HG03196 (cell line): ENCODE measurements around the gene TMEM147.

ENCODE experiments used
- ATAC-seq: cut with Tn5 transposase; IDR thresholded peaks from one replicate; pipeline ENCODE4 v1.9.1; 2021; ENCODE audit not compliant: unreplicated experiment

TMEM147 gene

DNA sequence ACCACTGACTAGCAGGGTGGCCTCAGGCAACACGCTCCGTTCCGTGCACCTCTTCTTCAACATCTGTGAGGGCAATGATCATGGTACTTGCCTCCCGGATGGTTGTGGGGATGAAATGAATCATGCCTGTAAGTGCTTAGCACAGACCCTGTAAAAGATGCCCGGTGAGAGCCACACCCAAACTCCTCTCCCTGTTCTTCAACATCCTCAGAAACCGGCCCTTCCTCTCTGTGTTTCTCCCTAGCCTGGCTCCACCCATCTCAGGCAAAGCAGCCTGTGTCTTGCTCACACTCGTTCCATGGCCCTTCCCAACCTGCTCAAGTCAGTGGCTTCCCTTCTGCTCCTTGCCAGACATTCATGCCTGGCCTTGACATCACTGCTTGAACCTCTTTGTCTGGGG is 26.1 kb upstream of the TMEM147 start:
- no peak for ATAC-seq

DNA sequence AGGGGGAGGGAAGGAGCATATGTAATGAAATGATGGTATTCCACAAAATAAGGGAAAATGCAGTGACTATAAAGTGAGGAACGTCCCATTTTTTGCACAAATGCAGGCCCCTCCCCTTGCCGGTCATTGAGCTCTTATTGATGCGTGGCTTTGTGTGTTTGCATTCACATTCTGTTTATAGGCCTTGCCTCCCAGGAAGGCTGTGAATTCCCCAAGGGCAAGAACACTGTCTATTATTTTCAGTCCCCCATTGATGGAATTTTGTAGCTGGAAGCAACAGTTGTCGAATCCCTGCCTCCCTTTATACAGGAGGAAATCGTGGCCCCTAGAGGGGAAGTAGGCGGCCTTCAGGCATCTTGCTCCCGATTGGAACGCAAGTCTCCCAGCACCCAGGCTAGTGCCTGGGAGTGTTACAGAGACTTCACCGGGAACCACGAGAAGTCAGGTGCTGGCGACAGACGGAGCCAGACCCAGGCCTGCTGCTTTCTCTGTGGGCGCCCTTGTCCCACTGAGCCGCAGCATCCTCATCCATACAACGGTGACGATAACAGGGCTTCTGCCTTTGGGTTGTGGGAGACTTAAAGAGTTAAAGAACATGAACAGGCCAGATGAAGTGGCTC is 24.2 kb upstream of the TMEM147 start:
- no peak for ATAC-seq

- no peak for ATAC-seq
These were observed 22.6 kb upstream of the TMEM147 start for GRCh38 chr19:35522745-35523327.

GRCh38 chr19:35524181-35524837 is 21.1 kb upstream of the TMEM147 start:
- ATAC-seq = no peak

DNA sequence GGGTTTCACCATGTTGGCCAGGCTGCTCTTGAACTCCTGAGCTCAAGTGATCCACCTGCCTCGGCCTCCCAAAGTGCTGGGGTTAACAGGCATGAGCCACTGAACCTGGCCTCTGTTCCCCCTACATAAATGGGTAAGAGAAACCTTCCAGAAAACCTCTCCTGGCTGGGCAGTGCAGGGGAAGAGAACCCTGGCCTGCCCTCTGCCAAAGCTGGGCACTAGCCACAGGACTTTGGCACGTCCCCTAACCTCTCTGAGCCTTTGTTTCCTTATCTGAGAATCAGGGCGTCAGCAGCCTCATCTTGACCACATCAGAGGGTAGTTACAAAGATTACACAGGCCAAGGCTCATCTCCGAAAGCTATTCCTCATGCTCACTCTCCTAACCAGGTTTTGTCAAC is 19.6 kb upstream of the TMEM147 start:
- ATAC-seq = no peak

GRCh38 chr19:35528218-35529038 is 17.0 kb upstream of the TMEM147 start, which contains the start of gene SBSN:
Gene SBSN (minus strand): TSS chr19:35528311. CDS start chr19:35528281, 30 bp downstream.
- no peak for ATAC-seq

- no peak for ATAC-seq
These were observed 15.9 kb upstream of the TMEM147 start for GRCh38 chr19:35529241-35530218.

DNA sequence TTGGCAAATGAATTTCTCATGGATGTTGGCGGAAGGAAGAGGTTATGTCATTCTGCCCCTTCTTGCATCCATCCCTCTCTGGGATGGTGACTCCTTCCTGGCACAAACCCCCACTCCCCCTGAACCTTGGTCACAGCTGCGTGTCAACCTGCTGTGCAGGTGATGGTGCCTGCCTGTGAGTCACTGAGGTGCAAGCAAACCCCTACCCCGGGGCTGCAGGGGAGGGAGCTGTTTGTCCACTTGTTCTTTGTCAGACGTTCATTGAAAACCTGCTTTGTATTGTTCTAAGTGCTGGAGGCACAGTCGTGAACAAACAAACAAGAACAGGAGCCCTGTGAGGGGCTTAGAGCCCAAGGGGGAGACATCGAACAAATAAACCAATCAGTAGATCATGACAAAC is 14.1 kb upstream of the TMEM147 start:
- no peak for ATAC-seq

- no peak for ATAC-seq
These were observed 12.1 kb upstream of the TMEM147 start, which contains the start of gene GAPDHS for GRCh38 chr19:35533201-35533821. Gene GAPDHS (plus strand): TSS chr19:35533456. CDS start chr19:35533528, 72 bp downstream.

DNA sequence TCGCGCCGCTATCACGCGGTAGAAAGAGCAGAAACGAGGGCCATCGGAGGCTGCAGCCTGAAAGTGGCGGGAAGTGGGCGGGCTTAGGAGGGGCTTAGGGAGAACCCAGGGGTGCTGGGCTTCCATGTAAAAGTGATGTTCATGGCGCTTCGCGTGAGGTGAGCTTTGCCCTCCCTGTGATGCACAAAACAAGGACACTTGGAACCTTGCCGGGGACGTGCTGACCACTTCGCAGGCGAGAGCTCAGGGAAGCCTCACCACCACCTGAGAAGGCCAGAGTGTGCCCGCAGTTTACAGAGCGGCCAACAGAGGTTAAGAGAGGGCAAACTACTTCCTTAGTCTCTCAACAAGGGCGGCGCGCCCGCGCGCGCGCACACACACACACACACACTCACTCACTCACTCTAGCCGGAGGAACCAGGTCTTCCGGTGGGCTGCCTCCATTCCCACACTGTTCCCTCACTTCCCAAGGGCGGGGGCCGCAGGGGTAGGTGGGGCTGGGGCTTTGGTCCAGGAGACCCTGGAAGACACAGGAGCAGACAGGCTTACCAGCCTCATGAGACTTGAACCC is 11.5 kb upstream of the TMEM147 start:
- ATAC-seq = no peak

DNA sequence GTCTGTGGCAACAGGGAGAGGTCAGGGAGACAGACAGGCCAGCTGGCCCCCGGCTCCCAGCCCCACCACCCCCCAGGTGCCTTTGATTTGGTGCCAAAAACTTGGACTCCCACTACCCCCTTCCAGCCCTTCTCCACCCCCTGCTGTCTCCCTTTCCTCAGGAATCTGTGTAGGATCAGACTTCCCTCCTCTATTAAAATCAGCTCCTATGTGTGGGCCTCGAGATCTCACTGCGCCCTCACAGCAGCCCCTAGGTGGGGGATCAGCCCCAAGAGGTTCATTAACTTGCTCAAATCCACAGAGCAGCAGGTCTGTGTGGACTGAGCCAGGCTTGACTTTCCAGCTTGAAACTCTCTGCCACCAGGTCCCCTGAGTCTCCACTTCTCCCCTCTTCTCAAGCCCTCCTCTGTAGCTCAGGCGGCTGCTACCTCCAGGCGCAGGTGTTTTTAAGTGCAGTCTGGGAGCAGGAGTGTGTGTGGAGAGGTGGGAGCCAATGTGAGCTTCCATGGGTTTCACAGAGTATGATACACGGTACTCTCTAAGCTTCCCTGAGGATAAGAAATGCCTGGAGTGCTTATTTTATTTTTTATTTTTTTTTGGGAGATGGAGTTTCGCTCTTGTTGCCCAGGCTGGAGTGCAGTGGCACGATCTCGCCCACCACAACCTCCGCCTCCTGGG is 10.5 kb upstream of the TMEM147 start:
- ATAC-seq = no peak

DNA sequence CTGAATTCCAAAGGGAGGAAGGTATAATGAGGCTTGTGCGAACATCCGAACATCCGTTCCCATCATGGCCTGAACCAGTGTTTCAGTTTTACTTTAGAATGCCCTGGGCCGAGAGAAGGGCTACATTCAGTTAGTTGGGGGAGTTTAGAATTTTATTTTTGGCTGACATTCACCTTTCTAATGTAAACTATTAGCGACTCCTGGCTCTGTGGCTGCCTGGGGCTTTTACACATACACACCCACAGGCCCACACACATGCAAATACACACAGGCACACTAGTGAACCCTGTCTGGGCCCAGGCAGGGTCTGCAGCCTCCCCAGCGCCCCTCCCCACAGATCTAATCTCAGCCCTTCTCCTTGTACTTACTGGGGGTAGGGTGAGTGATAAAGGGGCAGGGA is 6.1 kb upstream of the TMEM147 start:
- ATAC-seq = no peak

- ATAC-seq = no peak
These were observed 5.6 kb upstream of the TMEM147 start for GRCh38 chr19:35539850-35540249.

- ATAC-seq = no peak
These were observed 5.0 kb upstream of the TMEM147 start for GRCh38 chr19:35540356-35540927.

GRCh38 chr19:35542209-35542608 is 3.2 kb upstream of the TMEM147 start:
- ATAC-seq = no peak

- no peak for ATAC-seq
These were observed 1.9 kb upstream of the TMEM147 start for GRCh38 chr19:35543280-35544109.

DNA sequence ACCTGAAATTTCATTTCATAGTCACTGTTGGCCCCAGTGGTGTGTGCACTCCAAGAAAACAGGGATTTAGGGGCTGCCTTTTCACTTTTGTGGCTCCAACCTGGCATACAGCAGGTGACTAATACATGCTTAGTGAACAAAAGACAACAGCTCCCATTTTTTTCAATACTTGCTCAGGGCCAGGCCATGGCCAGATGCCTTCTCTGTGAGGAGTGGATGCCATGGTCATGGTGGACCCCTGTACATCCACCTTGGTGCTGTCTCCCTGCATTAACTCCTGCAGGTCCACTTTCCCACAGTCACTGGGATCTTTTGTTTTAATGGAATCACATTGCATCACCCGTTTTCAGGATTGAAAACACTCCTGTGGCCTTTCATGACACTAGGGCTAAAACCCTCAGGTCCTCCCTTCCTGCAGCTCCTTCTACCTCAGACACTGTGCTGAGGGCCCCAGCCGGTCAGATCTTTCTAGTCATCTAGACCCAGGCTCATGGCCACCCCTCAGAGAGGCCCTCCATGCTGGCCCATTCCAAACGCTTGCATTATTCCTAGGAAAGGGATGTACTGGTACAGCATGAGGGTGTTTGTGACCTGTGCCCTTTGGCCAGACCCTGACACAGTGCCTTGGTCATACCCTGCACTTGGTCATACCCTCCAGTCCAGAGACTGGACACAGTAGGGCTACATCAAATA is 1.2 kb upstream of the TMEM147 start:
- ATAC-seq = no peak
